GM12865 (cell line): ENCODE results near the gene SERPINA4.

ENCODE experiments used
- DNase-seq: peaks from one replicate; pipeline ENCODE4 v3.0.0; 2010; ENCODE audit warnings: low read depth
- H3K4me3 ChIP-seq: 2 replicates; pipeline ENCODE4 v1.5.1; 2011; ENCODE audit warnings: mild to moderate bottlenecking, low read depth, low read length, control low read depth
- CTCF ChIP-seq: IDR thresholded peaks from 2 replicates; pipeline ENCODE4 v1.5.1; 2011; ENCODE audit warnings: low read length, control low read depth, low read depth, inconsistent platforms; ENCODE audit not compliant: insufficient read depth; ENCODE audit errors: missing control alignments

Gene SERPINA4

GRCh38 chr14:94547726-94548125 is 13.5 kb upstream of the SERPINA4 start:
- no peak for TF ChIP-seq CTCF
- H3K4me3 ChIP-seq = no peak overlapping the region
- no peak for DNase-seq

- no peak for DNase-seq
- H3K4me3 ChIP-seq = no peak overlapping the region
- TF ChIP-seq CTCF = no peak
Measured at GRCh38 chr14:94548131-94548998, 12.9 kb upstream of the SERPINA4 start.

- DNase-seq = peak; percentile 69
- TF ChIP-seq CTCF = peak; percentile 81
Measured at GRCh38 chr14:94548999-94549985, 11.9 kb upstream of the SERPINA4 start.

GRCh38 chr14:94550041-94550440 is 11.2 kb upstream of the SERPINA4 start:
- H3K4me3 ChIP-seq = no peak overlapping the region
- TF ChIP-seq CTCF = no peak
- no peak for DNase-seq

More at GRCh38 chr14:94548999-94549985, 11.9 kb upstream of the SERPINA4 start:
- no peak overlapping the region for H3K4me3 ChIP-seq

DNA sequence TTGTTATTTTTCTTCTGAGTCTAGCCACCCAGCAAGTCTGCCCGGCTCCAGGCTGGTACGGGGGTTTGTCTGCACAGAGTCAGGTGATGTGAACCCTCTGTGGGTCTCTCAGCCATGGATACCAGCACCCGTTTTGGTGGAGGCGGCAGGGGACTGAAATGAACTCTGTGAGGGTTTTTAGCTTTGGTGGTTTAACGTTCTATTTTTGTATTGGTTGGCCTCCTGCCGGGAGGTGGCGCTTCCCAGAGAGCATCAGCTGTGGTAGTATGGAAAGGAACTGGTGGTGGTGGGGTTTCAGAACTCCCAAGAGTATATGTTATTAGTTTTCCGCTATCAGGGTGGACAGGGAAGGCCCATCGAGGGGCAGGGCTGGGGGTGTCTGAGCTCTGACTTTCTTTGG is 5.3 kb upstream of the SERPINA4 start:
- H3K4me3 ChIP-seq = no peak overlapping the region
- DNase-seq = no peak
- TF ChIP-seq CTCF = no peak

DNA sequence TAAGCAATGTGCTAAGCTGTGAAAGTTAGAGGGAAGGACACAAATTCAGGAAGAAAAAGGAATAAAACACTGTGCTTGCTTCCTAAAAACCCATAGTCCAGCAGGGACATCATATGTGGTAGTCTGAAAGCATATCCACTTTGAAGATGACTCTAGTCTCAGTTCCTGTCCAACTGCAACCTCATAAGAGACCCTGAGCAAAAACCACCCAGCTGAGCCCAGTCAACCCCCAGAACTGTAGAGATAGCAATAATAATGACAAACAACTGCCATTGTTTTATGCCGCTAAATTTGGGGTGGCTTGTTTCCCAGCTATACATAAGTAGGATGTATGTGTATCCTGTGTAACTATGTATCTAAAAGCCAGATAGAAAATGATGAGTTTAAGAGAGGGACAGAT is 3.9 kb upstream of the SERPINA4 start:
- H3K4me3 ChIP-seq = no peak overlapping the region
- no peak for TF ChIP-seq CTCF
- no peak for DNase-seq
